H1 (cell line): ENCODE results near the gene FOSL2. TPM values are rescaled to one million over a fixed set of nuclear protein-coding genes. Genes with fewer than 3 reads are reported as not detected.

Experiments used
- CTCF ChIA-PET: fragments of 300-600 bp; sonication (Branson Sonifier 250); formaldehyde crosslinking; loops from one replicate; lab custom pipeline; 2021; ENCODE audit not compliant: partially characterized antibody; lab: Charles Lee
- POLR2A ChIA-PET: fragments of 300-600 bp; sonication (Branson Sonifier 250); formaldehyde crosslinking; loops from one replicate; lab custom pipeline; 2021; ENCODE audit warnings: inconsistent platforms; ENCODE audit not compliant: partially characterized antibody; lab: Charles Lee
- DNase-seq, 2 experiments: peaks; one replicate each; pipeline versions ENCODE4 v3.0.0 to v3.0.0-alpha.2; 2010 to 2022; ENCODE audit warnings: low spot score in 2 of 2, low read depth in 1 of 2, mixed read lengths in 1 of 2
- FAIRE-seq: peaks from 2 replicates; lab custom pipeline; 2011; peaks lifted over from hg19 to GRCh38; lab: Jason Lieb, UNC
- H2AFZ ChIP-seq: 2 replicates; pipeline ENCODE4 v1.8.1; 2012; ENCODE audit warnings: low read length, inconsistent platforms
- H2AK5ac ChIP-seq: 2 replicates; pipeline ENCODE4 v1.6.1; 2013; ENCODE audit warnings: low read depth, low read length
- H2BK120ac ChIP-seq: replicated peaks from 2 replicates; pipeline ENCODE3; 2013; ENCODE audit warnings: low read depth, low read length, inconsistent platforms
- H2BK12ac ChIP-seq: 2 replicates; pipeline ENCODE4 v1.6.1; 2013; ENCODE audit warnings: low read depth, low read length
- H2BK15ac ChIP-seq: 2 replicates; pipeline ENCODE4 v1.6.1; 2013; ENCODE audit warnings: low read length
- H2BK20ac ChIP-seq: 2 replicates; pipeline ENCODE4 v1.6.1; 2013; ENCODE audit warnings: low read length
- H2BK5ac ChIP-seq: 2 replicates; pipeline ENCODE4 v1.6.1; 2013; ENCODE audit warnings: low read depth, low read length
- H3K14ac ChIP-seq: 2 replicates; pipeline ENCODE4 v1.6.1; 2013; ENCODE audit warnings: inconsistent platforms; ENCODE audit not compliant: insufficient read length
- H3K18ac ChIP-seq: 2 replicates; pipeline ENCODE4 v1.6.1; 2013; ENCODE audit warnings: low read length; ENCODE audit errors: extremely low read depth
- H3K23ac ChIP-seq: 2 replicates; pipeline ENCODE4 v1.6.1; 2013; ENCODE audit warnings: inconsistent platforms; ENCODE audit not compliant: insufficient read length
- H3K23me2 ChIP-seq: 2 replicates; pipeline ENCODE4 v1.6.1; 2013; ENCODE audit warnings: low read depth, low read length
- H3K27ac ChIP-seq: 2 replicates; pipeline ENCODE4 v1.6.1; 2011; ENCODE audit warnings: low read depth, low read length, inconsistent platforms
- H3K27me3 ChIP-seq, 4 experiments: replicated peaks in 1 of 4; 1 replicate in 1 of 4; 2 replicates in 3 of 4; pipeline versions ENCODE4 v1.6.1 to v1.8.1; 2011 to 2013; ENCODE audit warnings: low read length in 3 of 4, mild to moderate bottlenecking in 3 of 4, inconsistent platforms in 2 of 4, mixed read lengths in 2 of 4, moderate library complexity in 1 of 4; ENCODE audit not compliant: control insufficient read depth in 3 of 4, insufficient read depth in 3 of 4; ENCODE audit errors: extremely low read depth in 1 of 4
- H3K36me3 ChIP-seq, 4 experiments: 2 replicates each; pipeline versions ENCODE4 v1.6.1 to v1.8.1; 2011 to 2013; ENCODE audit warnings: mild to moderate bottlenecking in 4 of 4, low read length in 3 of 4, moderate library complexity in 2 of 4, control low read depth in 1 of 4, inconsistent platforms in 1 of 4; ENCODE audit not compliant: insufficient read depth in 4 of 4, control insufficient read depth in 2 of 4
- H3K4ac ChIP-seq: replicated peaks from 2 replicates; pipeline ENCODE3; 2013; ENCODE audit warnings: low read length, low read depth, mixed read lengths, inconsistent platforms; ENCODE audit not compliant: insufficient read length
- H3K4me1 ChIP-seq, 4 experiments: replicated peaks in 1 of 4; 1 replicate in 1 of 4; 2 replicates in 3 of 4; pipeline versions ENCODE4 v1.6.1 to v1.8.1; 2011 to 2013; ENCODE audit warnings: low read length in 3 of 4, inconsistent platforms in 2 of 4, mixed read lengths in 1 of 4; ENCODE audit not compliant: insufficient read depth in 4 of 4, control insufficient read depth in 3 of 4
- H3K4me2 ChIP-seq, 2 experiments: 2 replicates each; pipeline versions ENCODE4 v1.6.1 to v1.8.1; 2011 to 2013; ENCODE audit warnings: low read depth in 2 of 2, low read length in 2 of 2, control low read depth in 1 of 2, inconsistent platforms in 1 of 2, mild to moderate bottlenecking in 1 of 2; ENCODE audit not compliant: insufficient read depth in 1 of 2
- H3K4me3 ChIP-seq, 4 experiments: fragments of 200-600, 300-600 bp in 1 of 4; sonication (generic), shearing (Covaris generic), sonication (Bioruptor Twin) in 1 of 4; 2 replicates each; pipeline versions ENCODE4 v1.5.1 to v1.8.1; 2011 to 2016; ENCODE audit warnings: low read length in 4 of 4, low read depth in 3 of 4, control low read depth in 2 of 4, inconsistent platforms in 2 of 4, mild to moderate bottlenecking in 2 of 4, mixed read lengths in 1 of 4, moderate library complexity in 1 of 4; ENCODE audit not compliant: insufficient read depth in 2 of 4; ENCODE audit errors: extremely low read depth in 1 of 4
- H3K56ac ChIP-seq: replicated peaks from 2 replicates; pipeline ENCODE3; 2013; ENCODE audit warnings: low read depth, mild to moderate bottlenecking, mixed read lengths, low read length, inconsistent platforms; ENCODE audit not compliant: insufficient read length
- H3K79me1 ChIP-seq: 2 replicates; pipeline ENCODE4 v1.6.1; 2013; ENCODE audit warnings: low read depth, low read length, control low read depth
- H3K79me2 ChIP-seq, 2 experiments: 2 replicates each; pipeline versions ENCODE4 v1.6.1 to v1.8.1; 2012 to 2013; ENCODE audit warnings: low read length in 2 of 2, mild to moderate bottlenecking in 2 of 2, inconsistent platforms in 1 of 2; ENCODE audit not compliant: insufficient read depth in 2 of 2, control insufficient read depth in 1 of 2
- H3K9ac ChIP-seq, 4 experiments: replicated peaks in 1 of 4; 1 replicate in 1 of 4; 2 replicates in 3 of 4; pipeline versions ENCODE4 v1.6.1 to v1.8.1; 2011 to 2013; ENCODE audit warnings: low read depth in 3 of 4, low read length in 3 of 4, control low read depth in 2 of 4, mild to moderate bottlenecking in 2 of 4, moderate library complexity in 2 of 4, inconsistent platforms in 1 of 4; ENCODE audit errors: extremely low read depth in 1 of 4
- H3K9me3 ChIP-seq, 2 experiments: 2 replicates each; pipeline versions ENCODE4 v1.6.1 to v1.8.1; 2012 to 2013; ENCODE audit warnings: mild to moderate bottlenecking in 2 of 2, moderate library complexity in 2 of 2, control low read depth in 1 of 2, inconsistent platforms in 1 of 2, low read depth in 1 of 2, low read length in 1 of 2, mixed read lengths in 1 of 2; ENCODE audit not compliant: insufficient read depth in 2 of 2
- H4K20me1 ChIP-seq, 2 experiments: replicated peaks in 1 of 2; 2 replicates each; pipeline versions ENCODE3 to v1.8.1; 2011 to 2013; ENCODE audit warnings: inconsistent platforms in 2 of 2, low read length in 2 of 2, mild to moderate bottlenecking in 1 of 2; ENCODE audit not compliant: insufficient read depth in 2 of 2, control insufficient read depth in 1 of 2
- H4K5ac ChIP-seq: 2 replicates; pipeline ENCODE4 v1.6.1; 2013; ENCODE audit warnings: low read length, low read depth, mixed read lengths, inconsistent platforms; ENCODE audit not compliant: insufficient read length
- H4K8ac ChIP-seq: 2 replicates; pipeline ENCODE4 v1.8.0; 2013; ENCODE audit warnings: mild to moderate bottlenecking, moderate library complexity, low read length, inconsistent platforms; ENCODE audit not compliant: insufficient read depth; ENCODE audit errors: extremely low read depth
- H4K91ac ChIP-seq: replicated peaks from 2 replicates; pipeline ENCODE3; 2013; ENCODE audit warnings: low read length, mixed read lengths, inconsistent platforms; ENCODE audit not compliant: insufficient read length
- EZH2 ChIP-seq: fragments of 200-600 bp; sonication (generic); IDR thresholded peaks from 2 replicates; pipeline ENCODE4 v1.7.1; 2012; ENCODE audit warnings: low read depth, mild to moderate bottlenecking, moderate library complexity, low read length, inconsistent platforms; ENCODE audit not compliant: severe bottlenecking
- WGBS, 2 experiments: shearing (Covaris generic) in 1 of 2; methylation state at CpG; one replicate each; pipeline versions ENCODE4 v1.1.6 to v1.1.7; 2013 to 2015; ENCODE audit warnings: low lambda C conversion rate in 2 of 2, mixed read lengths in 2 of 2, inconsistent platforms in 1 of 2, low coverage in 1 of 2, missing lambda C conversion rate in 1 of 2; ENCODE audit not compliant: insufficient replicate concordance in 2 of 2, insufficient coverage in 1 of 2, insufficient read length in 1 of 2; ENCODE audit errors: extremely low coverage in 1 of 2, missing lambda C conversion rate in 1 of 2; 5-methylcytosine and 5-hydroxymethylcytosine counted together
- polyA plus RNA-seq, 7 experiments: library from polyadenylated mRNA; depleted of rRNA in 3 of 7; stranded (reverse) in 5 of 7; unstranded in 2 of 7; fragments of >200 nt in 5 of 7; fragments of 200-250 nt in 2 of 7; gene quantifications; 1 replicate in 5 of 7; 2 replicates in 1 of 7; 4 replicates in 1 of 7; pipeline versions ENCODE4 v1.2.1 to v1.2.3, GENCODE V29; 2011 to 2013; ENCODE audit warnings: missing spikeins in 2 of 7, mixed read lengths in 2 of 7
- total RNA-seq: library from RNA; stranded (reverse); fragmentation: NEBNext Ultra II Directional; extraction: Animal tissue kit (Norgen Biotek cat#: 25700); gene quantifications from 2 replicates; pipeline ENCODE4 v1.2.1, GENCODE V29; 2021

The FOSL2 gene
- total and polyA plus RNA-seq, 2 of the 8 experiments (the other 6 are each of a cell fraction or from before 2014, with no cell fraction given) = 1.5 to 4.5 TPM

DNA sequence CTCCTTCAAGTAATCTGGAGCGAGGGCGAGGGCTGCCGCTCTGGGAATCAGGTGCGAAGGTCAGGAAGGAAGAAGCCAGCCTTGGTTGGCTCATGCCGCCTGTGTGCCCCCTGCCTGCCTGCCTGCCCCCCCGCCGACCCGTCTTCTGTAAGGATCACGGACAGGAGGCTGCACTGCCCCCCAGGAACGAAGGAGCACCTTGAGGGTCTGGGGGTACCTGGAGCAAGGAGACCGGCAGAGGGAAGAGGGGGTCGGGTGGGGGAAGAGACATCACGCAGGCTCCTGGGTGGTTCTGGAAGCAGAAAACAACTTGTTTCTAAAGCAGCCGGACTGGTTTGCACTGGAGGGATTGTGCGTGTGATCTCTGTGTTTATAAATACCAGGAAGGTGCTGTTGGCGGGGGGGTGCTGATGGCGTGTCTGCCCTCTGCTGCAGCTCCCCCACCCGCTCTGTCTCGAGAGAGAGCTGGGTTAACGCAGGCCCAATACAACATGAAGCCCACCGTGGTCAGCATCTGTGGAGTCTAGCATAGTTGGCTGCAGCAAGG is 1.7 kb downstream of the FOSL2 start:
- Histone ChIP-seq H3K4me1 (peaks cover 4 to 14% (median 8%) of the 10 kb centered on the region in 4 experiments), H4K20me1 (peaks cover 2 to 8% of the 10 kb centered on the region in 2 experiments), H3K9me3 (no peaks in the 10 kb centered on the region), H2AFZ (no peak overlapping the region), H3K23ac (no peak overlapping the region), H3K4me2 (peak overlapping the region; percentile 72 to 81), H4K8ac (no peak overlapping the region; the same call in 1 of the 2 replicates), H2BK20ac (no peak overlapping the region), H3K4ac (no peak overlapping the region), H3K79me2 (no peaks in the 10 kb centered on the region), H3K27ac (no peak overlapping the region), H2BK12ac (no peak overlapping the region), H2BK15ac (no peak overlapping the region), H3K9ac (no peak overlapping the region), H3K56ac (no peak overlapping the region), H2BK120ac (no peak overlapping the region), H3K27me3 (peaks cover 13 to 41% (median 33%) of the 10 kb centered on the region in 4 experiments), H3K36me3 (no peaks in the 10 kb centered on the region), H4K5ac (no peak overlapping the region), H3K79me1 (no peaks in the 10 kb centered on the region; the same call in 1 of the 2 replicates), H3K23me2 (peaks cover 26% of the 10 kb centered on the region), H3K14ac (no peak overlapping the region), H3K18ac (no peak overlapping the region), H2AK5ac (no peak overlapping the region), H2BK5ac (no peak overlapping the region), H3K4me3 (peak overlapping the region; percentile 1 to 94 (median 31); a peak in 5 of 8 replicates), H4K91ac (no peak overlapping the region)
- ChIA-PET POLR2A (no interaction called here), CTCF (interaction anchor here (0.9 kb wide), 1 partner anchor 239 kb away, joined by 3 read pairs; no protein-coding TSS in a partner anchor)
- 42% methylated on average over 10 of the region's 21 CpGs; no CpG with 5 or more reads in 1 of the 2 experiments for WGBS, 2 experiments
- DNase-seq (no peak), FAIRE-seq (no peak)
- no peak for TF ChIP-seq EZH2
